ENCODE measurements around the gene MOCS3.

The MOCS3 gene

GRCh38 chr20:51004781-51005180 lies 46.2 kb downstream of the MOCS3 start:
- no peak for TF ChIP-seq POLR2A (IDR thresholded peaks at IDR 0.05; ENCODE audit: low read depth, low read length)
- no peak for DNase-seq (ENCODE audit: insufficient read length)
- no peak for FAIRE-seq

- no peak for FAIRE-seq
These were observed 46.6 kb downstream of the MOCS3 start for GRCh38 chr20:51005214-51005613.

GRCh38 chr20:51008718-51009117 lies 50.1 kb downstream of the MOCS3 start:
- DNase-seq (ENCODE audit: insufficient read length), result no peak
- FAIRE-seq, result no peak
- TF ChIP-seq POLR2A (IDR thresholded peaks at IDR 0.05; ENCODE audit: low read depth, low read length) (no peak), TAF1 (IDR thresholded peaks at IDR 0.05; ENCODE audit: borderline replicate concordance, low read depth, low read length) (no peak), POLR2AphosphoS5 (IDR thresholded peaks at IDR 0.05; ENCODE audit: low read depth, low read length) (no peak)

More at GRCh38 chr20:51005214-51005613, 46.6 kb downstream of the MOCS3 start:
- DNase-seq (ENCODE audit: insufficient read length), result no peak
- no peak for TF ChIP-seq POLR2AphosphoS5 (IDR thresholded peaks at IDR 0.05; ENCODE audit: low read depth, low read length)
- TF ChIP-seq TAF1 (IDR thresholded peaks at IDR 0.05; ENCODE audit: borderline replicate concordance, low read depth, low read length), result no peak
- no peak for TF ChIP-seq POLR2A (IDR thresholded peaks at IDR 0.05; ENCODE audit: low read depth, low read length)

- TF ChIP-seq POLR2AphosphoS5 (IDR thresholded peaks at IDR 0.05; ENCODE audit: low read depth, low read length) (no peak), TAF1 (IDR thresholded peaks at IDR 0.05; ENCODE audit: borderline replicate concordance, low read depth, low read length) (no peak), POLR2A (IDR thresholded peaks at IDR 0.05; ENCODE audit: low read depth, low read length) (no peak)
- DNase-seq (ENCODE audit: insufficient read length) (no peak), FAIRE-seq (no peak)
These were observed 50.9 kb downstream of the MOCS3 start for GRCh38 chr20:51009303-51010042.

GRCh38 chr20:51010043-51010365 lies 51.4 kb downstream of the MOCS3 start:
- DNase-seq (ENCODE audit: insufficient read length), result no peak
- TF ChIP-seq POLR2AphosphoS5 (IDR thresholded peaks at IDR 0.05; ENCODE audit: low read depth, low read length) (no peak), POLR2A (IDR thresholded peaks at IDR 0.05; ENCODE audit: low read depth, low read length) (no peak), TAF1 (IDR thresholded peaks at IDR 0.05; ENCODE audit: borderline replicate concordance, low read depth, low read length) (no peak)
- no peak for FAIRE-seq

GRCh38 chr20:51010932-51011331 lies 52.3 kb downstream of the MOCS3 start:
- no peak for DNase-seq (ENCODE audit: insufficient read length)
- no peak for FAIRE-seq
- TF ChIP-seq TAF1 (IDR thresholded peaks at IDR 0.05; ENCODE audit: borderline replicate concordance, low read depth, low read length) (no peak), POLR2A (IDR thresholded peaks at IDR 0.05; ENCODE audit: low read depth, low read length) (no peak), POLR2AphosphoS5 (IDR thresholded peaks at IDR 0.05; ENCODE audit: low read depth, low read length) (no peak)

GRCh38 chr20:51011479-51011878 lies 52.9 kb downstream of the MOCS3 start:
- no peak for DNase-seq (ENCODE audit: insufficient read length)
- FAIRE-seq, result no peak
- TF ChIP-seq TAF1 (IDR thresholded peaks at IDR 0.05; ENCODE audit: borderline replicate concordance, low read depth, low read length) (no peak), POLR2A (IDR thresholded peaks at IDR 0.05; ENCODE audit: low read depth, low read length) (no peak), POLR2AphosphoS5 (IDR thresholded peaks at IDR 0.05; ENCODE audit: low read depth, low read length) (no peak)

GRCh38 chr20:51012357-51012756 lies 53.7 kb downstream of the MOCS3 start:
- DNase-seq (ENCODE audit: insufficient read length) (no peak), FAIRE-seq (no peak)
- TF ChIP-seq TAF1 (IDR thresholded peaks at IDR 0.05; ENCODE audit: borderline replicate concordance, low read depth, low read length) (no peak), POLR2A (IDR thresholded peaks at IDR 0.05; ENCODE audit: low read depth, low read length) (no peak), POLR2AphosphoS5 (IDR thresholded peaks at IDR 0.05; ENCODE audit: low read depth, low read length) (no peak)
